ENCODE measurements around the gene RAB38.

Gene RAB38

DNA sequence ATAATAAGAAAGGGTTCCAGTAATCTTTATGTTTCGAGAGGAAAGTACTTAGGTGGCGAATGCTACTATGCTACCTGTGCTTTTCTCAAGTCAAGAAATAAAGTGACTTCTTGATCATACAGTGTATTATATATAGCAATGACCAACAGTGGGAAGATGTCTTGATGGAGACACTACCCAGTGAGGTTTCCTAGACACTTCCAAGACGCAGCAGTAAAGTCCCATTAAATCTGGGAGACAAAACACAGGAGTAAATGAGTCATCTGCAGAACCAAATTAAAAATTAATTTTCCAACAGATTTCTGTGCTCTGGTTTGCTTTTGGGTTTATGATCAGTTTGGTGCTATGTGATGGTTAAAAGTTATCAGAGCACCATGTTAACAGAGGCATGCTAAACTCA is 29.1 kb upstream of the RAB38 start:
- TF ChIP-seq, protein P1, sequence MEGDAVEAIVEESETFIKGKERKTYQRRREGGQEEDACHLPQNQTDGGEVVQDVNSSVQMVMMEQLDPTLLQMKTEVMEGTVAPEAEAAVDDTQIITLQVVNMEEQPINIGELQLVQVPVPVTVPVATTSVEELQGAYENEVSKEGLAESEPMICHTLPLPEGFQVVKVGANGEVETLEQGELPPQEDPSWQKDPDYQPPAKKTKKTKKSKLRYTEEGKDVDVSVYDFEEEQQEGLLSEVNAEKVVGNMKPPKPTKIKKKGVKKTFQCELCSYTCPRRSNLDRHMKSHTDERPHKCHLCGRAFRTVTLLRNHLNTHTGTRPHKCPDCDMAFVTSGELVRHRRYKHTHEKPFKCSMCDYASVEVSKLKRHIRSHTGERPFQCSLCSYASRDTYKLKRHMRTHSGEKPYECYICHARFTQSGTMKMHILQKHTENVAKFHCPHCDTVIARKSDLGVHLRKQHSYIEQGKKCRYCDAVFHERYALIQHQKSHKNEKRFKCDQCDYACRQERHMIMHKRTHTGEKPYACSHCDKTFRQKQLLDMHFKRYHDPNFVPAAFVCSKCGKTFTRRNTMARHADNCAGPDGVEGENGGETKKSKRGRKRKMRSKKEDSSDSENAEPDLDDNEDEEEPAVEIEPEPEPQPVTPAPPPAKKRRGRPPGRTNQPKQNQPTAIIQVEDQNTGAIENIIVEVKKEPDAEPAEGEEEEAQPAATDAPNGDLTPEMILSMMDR (IDR thresholded peaks at IDR 0.05; ENCODE audit: low read depth, low read length) = no peak
- Histone ChIP-seq H3K27ac (no peak overlapping the region), H3K9me3 (ENCODE audit: severe bottlenecking) (no peaks in the 10 kb centered on the region), H3K27me3 (ENCODE audit: insufficient read depth, low read depth, severe bottlenecking) (no peaks in the 10 kb centered on the region), H3K36me3 (no peaks in the 10 kb centered on the region), H3K4me3 (ENCODE audit: low read depth, low read length) (no peak overlapping the region)
- DNase-seq = no peak

- TF ChIP-seq, protein P1 (IDR thresholded peaks at IDR 0.05; ENCODE audit: low read depth, low read length) = no peak
- no peaks in the 10 kb centered on the region for H3K9me3 ChIP-seq (ENCODE audit: severe bottlenecking)
- no peak overlapping the region for H3K4me3 ChIP-seq (ENCODE audit: low read depth, low read length)
- H3K27me3 ChIP-seq (ENCODE audit: insufficient read depth, low read depth, severe bottlenecking) = no peaks in the 10 kb centered on the region
- H3K27ac ChIP-seq = no peak overlapping the region
- DNase-seq = no peak
- H3K36me3 ChIP-seq = no peaks in the 10 kb centered on the region
These were observed 28.4 kb upstream of the RAB38 start for GRCh38 chr11:88203604-88204003.

- Histone ChIP-seq H3K4me3 (ENCODE audit: low read depth, low read length) (no peak overlapping the region), H3K27ac (no peak overlapping the region), H3K9me3 (ENCODE audit: severe bottlenecking) (no peaks in the 10 kb centered on the region), H3K27me3 (ENCODE audit: insufficient read depth, low read depth, severe bottlenecking) (no peaks in the 10 kb centered on the region), H3K36me3 (no peaks in the 10 kb centered on the region)
- no peak for DNase-seq
- TF ChIP-seq, protein P1 (IDR thresholded peaks at IDR 0.05; ENCODE audit: low read depth, low read length) = no peak
These were observed 27.3 kb upstream of the RAB38 start for GRCh38 chr11:88202498-88202897.

DNA sequence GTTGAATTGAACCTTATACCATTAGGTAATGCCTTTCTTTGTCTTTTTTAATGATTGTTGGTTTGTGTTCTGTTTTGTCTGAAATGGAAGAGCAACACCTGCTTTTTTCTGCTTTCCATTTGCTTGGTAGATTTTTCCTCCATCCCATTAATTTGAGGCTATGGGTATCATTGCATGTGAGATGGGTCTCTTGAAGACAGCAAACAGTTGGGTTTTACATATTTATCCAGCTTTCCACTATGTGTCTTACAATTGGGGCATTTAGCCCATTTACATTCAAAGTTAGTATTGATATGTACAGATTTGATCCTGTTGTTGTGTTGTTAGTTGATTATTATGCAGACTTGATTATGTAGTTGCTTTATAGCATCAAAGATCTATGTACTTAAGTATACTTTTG is 21.1 kb upstream of the RAB38 start:
- Histone ChIP-seq H3K4me3 (ENCODE audit: low read depth, low read length) (no peak overlapping the region), H3K27ac (no peak overlapping the region), H3K27me3 (ENCODE audit: insufficient read depth, low read depth, severe bottlenecking) (no peaks in the 10 kb centered on the region), H3K36me3 (no peaks in the 10 kb centered on the region), H3K9me3 (ENCODE audit: severe bottlenecking) (no peaks in the 10 kb centered on the region)
- TF ChIP-seq, protein P1 (IDR thresholded peaks at IDR 0.05; ENCODE audit: low read depth, low read length) = no peak
- no peak for DNase-seq

DNA sequence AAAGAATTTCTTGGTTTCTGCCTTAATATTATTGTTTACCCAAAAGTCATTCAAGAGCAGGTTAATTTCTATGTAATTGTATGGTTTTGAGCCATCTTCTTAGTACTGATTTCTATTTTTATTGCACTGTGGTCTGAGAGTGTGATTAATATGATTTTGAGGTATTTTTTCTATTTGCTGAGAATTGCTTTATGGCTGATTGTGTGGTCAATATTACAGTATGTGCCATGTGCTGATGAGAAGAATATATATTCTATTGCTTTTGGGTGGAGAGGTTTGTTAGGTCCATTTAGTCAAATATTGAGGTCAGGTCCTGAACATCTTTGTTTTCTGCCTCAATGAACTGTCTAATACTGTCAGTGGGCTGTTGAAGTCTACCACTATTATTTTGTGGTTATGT is 20.7 kb upstream of the RAB38 start:
- Histone ChIP-seq H3K9me3 (ENCODE audit: severe bottlenecking) (no peaks in the 10 kb centered on the region), H3K27ac (no peak overlapping the region), H3K27me3 (ENCODE audit: insufficient read depth, low read depth, severe bottlenecking) (no peaks in the 10 kb centered on the region), H3K4me3 (ENCODE audit: low read depth, low read length) (no peak overlapping the region), H3K36me3 (no peaks in the 10 kb centered on the region)
- TF ChIP-seq, protein P1 (IDR thresholded peaks at IDR 0.05; ENCODE audit: low read depth, low read length) = no peak
- DNase-seq = no peak

DNA sequence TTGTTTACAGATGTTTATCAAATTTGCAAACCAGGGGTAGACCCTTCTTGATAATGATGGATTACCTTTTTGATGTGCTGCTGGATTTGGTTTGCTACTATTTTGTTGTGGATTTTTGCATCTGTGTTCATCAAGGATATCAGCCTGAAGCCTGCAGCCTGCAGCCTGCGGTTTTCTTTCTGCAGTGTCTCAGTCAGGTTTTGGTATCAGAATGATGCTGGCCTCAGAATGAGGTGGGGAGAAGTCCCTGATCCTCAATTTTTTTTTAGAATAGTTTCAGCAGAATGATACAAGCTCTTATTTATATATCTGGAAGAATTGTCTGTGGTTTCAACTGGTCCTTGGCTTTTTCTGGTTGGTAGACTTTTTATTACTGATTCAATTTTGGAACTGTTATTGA is 19.7 kb upstream of the RAB38 start:
- TF ChIP-seq, protein P1 (IDR thresholded peaks at IDR 0.05; ENCODE audit: low read depth, low read length) = no peak
- H3K27ac ChIP-seq = no peak overlapping the region
- no peaks in the 10 kb centered on the region for H3K36me3 ChIP-seq
- no peak overlapping the region for H3K4me3 ChIP-seq (ENCODE audit: low read depth, low read length)
- H3K9me3 ChIP-seq (ENCODE audit: severe bottlenecking) = no peaks in the 10 kb centered on the region
- no peak for DNase-seq
- H3K27me3 ChIP-seq (ENCODE audit: insufficient read depth, low read depth, severe bottlenecking) = no peaks in the 10 kb centered on the region
